OCI-LY1 (cell line): ENCODE data around the gene IL16.
"Not testable (repeated sequence)": the region's sequence is repeated elsewhere in the genome, so short reads cannot be mapped to it uniquely, and the experiment has no call there.

ENCODE experiments used
- EZH2 ChIP-seq: fragments of 200-600 bp; sonication (generic), shearing (Covaris generic); IDR thresholded peaks from 2 replicates; pipeline ENCODE4 v1.8.0; 2017; ENCODE audit warnings: borderline replicate concordance, mixed run types, mild to moderate bottlenecking, antibody characterized with exemption, low read length, moderate library complexity, mixed read lengths
- TF ChIP-seq, protein P1 (sequence below): fragments of 200-600 bp; sonication (generic), shearing (Covaris generic); IDR thresholded peaks from 2 replicates; pipeline ENCODE4 v1.5.1; 2017; ENCODE audit warnings: mild to moderate bottlenecking, antibody characterized with exemption, low read length, moderate library complexity, mixed read lengths

DNA sequence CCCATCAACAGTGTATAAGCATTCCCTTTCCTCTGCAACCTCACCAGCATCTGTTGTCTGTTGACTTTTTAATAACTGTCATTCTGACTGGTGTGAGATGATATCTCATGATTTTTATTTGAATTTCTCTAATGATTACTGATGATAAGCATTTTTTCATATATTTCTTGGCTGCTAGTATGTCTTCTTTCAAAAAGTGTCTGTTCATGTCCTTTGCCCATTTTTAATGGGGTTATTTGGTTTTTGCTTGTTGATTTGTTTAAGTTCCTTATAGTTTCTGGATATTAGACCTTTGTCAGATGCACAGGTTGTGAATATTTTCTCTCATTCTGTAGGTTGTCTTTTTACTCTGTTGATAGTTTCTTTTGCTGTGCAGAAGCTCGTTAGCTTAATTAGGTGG lies 11.3 kb downstream of the IL16 start:
- TF ChIP-seq, protein P1, sequence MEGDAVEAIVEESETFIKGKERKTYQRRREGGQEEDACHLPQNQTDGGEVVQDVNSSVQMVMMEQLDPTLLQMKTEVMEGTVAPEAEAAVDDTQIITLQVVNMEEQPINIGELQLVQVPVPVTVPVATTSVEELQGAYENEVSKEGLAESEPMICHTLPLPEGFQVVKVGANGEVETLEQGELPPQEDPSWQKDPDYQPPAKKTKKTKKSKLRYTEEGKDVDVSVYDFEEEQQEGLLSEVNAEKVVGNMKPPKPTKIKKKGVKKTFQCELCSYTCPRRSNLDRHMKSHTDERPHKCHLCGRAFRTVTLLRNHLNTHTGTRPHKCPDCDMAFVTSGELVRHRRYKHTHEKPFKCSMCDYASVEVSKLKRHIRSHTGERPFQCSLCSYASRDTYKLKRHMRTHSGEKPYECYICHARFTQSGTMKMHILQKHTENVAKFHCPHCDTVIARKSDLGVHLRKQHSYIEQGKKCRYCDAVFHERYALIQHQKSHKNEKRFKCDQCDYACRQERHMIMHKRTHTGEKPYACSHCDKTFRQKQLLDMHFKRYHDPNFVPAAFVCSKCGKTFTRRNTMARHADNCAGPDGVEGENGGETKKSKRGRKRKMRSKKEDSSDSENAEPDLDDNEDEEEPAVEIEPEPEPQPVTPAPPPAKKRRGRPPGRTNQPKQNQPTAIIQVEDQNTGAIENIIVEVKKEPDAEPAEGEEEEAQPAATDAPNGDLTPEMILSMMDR = not testable (repeated sequence)
- not testable (repeated sequence) for TF ChIP-seq EZH2
